IMR-90 (cell line): ENCODE results near the gene PRRC2B. TPM values are rescaled to one million over a fixed set of nuclear protein-coding genes. Genes with fewer than 3 reads are reported as not detected.

ENCODE experiments used
- ATAC-seq: fragments of 200-7000 bp; cut with Tn5 transposase; 2 replicates; pipeline ENCODE4 v1.9.1; 2020; ENCODE audit warnings: low read depth, mild to moderate bottlenecking, moderate library complexity
- BruUV-seq: library from RNA; stranded (reverse); fragments of 400-500 nt; replicated peaks from 2 replicates; lab custom pipeline; 2021; lab: Mats Ljungman, UMichigan
- CTCF ChIA-PET: fragments of 300-600 bp; formaldehyde crosslinking; extraction: SDS; loops from one replicate; lab custom pipeline; 2021; ENCODE audit warnings: antibody characterized with exemption; lab: Yijun Ruan, JAX
- POLR2A ChIA-PET: fragments of 300-600 bp; sonication (Branson Sonifier 250); formaldehyde crosslinking; loops from one replicate; lab custom pipeline; 2022; ENCODE audit warnings: antibody characterized with exemption; ENCODE audit not compliant: unreplicated experiment; lab: Charles Lee
- DNase-seq: peaks from one replicate; pipeline ENCODE4 v3.0.0; 2013
- H2AFZ ChIP-seq: replicated peaks from 2 replicates; pipeline ENCODE3; 2013; ENCODE audit warnings: low read length, mild to moderate bottlenecking; ENCODE audit not compliant: poor library complexity
- H2AK5ac ChIP-seq: 2 replicates; pipeline ENCODE4 v1.6.1; 2013; ENCODE audit warnings: low read depth, low read length, inconsistent platforms
- H2AK9ac ChIP-seq: replicated peaks from 2 replicates; pipeline ENCODE3; 2013; ENCODE audit warnings: mild to moderate bottlenecking, low read depth, low read length, moderate library complexity; ENCODE audit not compliant: poor library complexity
- H2BK120ac ChIP-seq: 2 replicates; pipeline ENCODE4 v1.6.1; 2013; ENCODE audit warnings: low read depth, low read length, inconsistent platforms
- H2BK15ac ChIP-seq: 3 replicates; pipeline ENCODE4 v1.6.1; 2013; ENCODE audit warnings: low read depth, low read length, inconsistent platforms
- H2BK20ac ChIP-seq: 2 replicates; pipeline ENCODE4 v1.6.1; 2013; ENCODE audit warnings: low read depth, mild to moderate bottlenecking, inconsistent platforms, low read length, moderate library complexity
- H2BK5ac ChIP-seq: 2 replicates; pipeline ENCODE4 v1.6.1; 2013; ENCODE audit warnings: mild to moderate bottlenecking, low read depth, low read length, inconsistent platforms; ENCODE audit not compliant: poor library complexity, severe bottlenecking
- H3K14ac ChIP-seq: replicated peaks from 2 replicates; pipeline ENCODE4 v1.6.1; 2013; ENCODE audit warnings: low read depth, low read length, inconsistent platforms
- H3K18ac ChIP-seq: 2 replicates; pipeline ENCODE4 v1.6.1; 2013; ENCODE audit warnings: low read depth, low read length, control low read depth
- H3K23ac ChIP-seq: 2 replicates; pipeline ENCODE4 v1.6.1; 2013; ENCODE audit warnings: low read depth, low read length, inconsistent platforms
- H3K27ac ChIP-seq: 2 replicates; pipeline ENCODE4 v1.5.1; 2013; ENCODE audit warnings: mild to moderate bottlenecking, control low read depth, low read length; ENCODE audit not compliant: insufficient read depth
- H3K27me3 ChIP-seq: 2 replicates; pipeline ENCODE4 v1.6.1; 2013; ENCODE audit warnings: low read length; ENCODE audit not compliant: control insufficient read depth, insufficient read depth
- H3K36me3 ChIP-seq: 2 replicates; pipeline ENCODE4 v1.6.1; 2013; ENCODE audit warnings: low read length, mixed read lengths; ENCODE audit not compliant: control insufficient read depth, insufficient read depth
- H3K4ac ChIP-seq: 2 replicates; pipeline ENCODE4 v1.6.1; 2013; ENCODE audit warnings: low read depth, low read length, inconsistent platforms
- H3K4me1 ChIP-seq: 2 replicates; pipeline ENCODE4 v1.6.1; 2013; ENCODE audit warnings: low read length, mixed read lengths; ENCODE audit not compliant: control insufficient read depth, insufficient read depth
- H3K4me2 ChIP-seq: 2 replicates; pipeline ENCODE4 v1.6.1; 2013; ENCODE audit warnings: low read depth, mild to moderate bottlenecking, control low read depth, low read length, moderate library complexity
- H3K4me3 ChIP-seq: 2 replicates; pipeline ENCODE4 v1.5.1; 2013; ENCODE audit warnings: low read depth, mild to moderate bottlenecking, control low read depth, low read length, moderate library complexity; ENCODE audit not compliant: insufficient read depth
- H3K56ac ChIP-seq: 2 replicates; pipeline ENCODE4 v1.6.1; 2013; ENCODE audit warnings: low read length, inconsistent platforms; ENCODE audit not compliant: insufficient read depth; ENCODE audit errors: extremely low read depth
- H3K79me1 ChIP-seq, 2 experiments: 2 replicates each; pipeline ENCODE4 v1.6.1; 2013; ENCODE audit warnings: low read length in 2 of 2, inconsistent platforms in 1 of 2, low read depth in 1 of 2
- H3K9ac ChIP-seq: 2 replicates; pipeline ENCODE4 v1.6.1; 2013; ENCODE audit warnings: low read depth, low read length, control low read depth
- H3K9me1 ChIP-seq: 2 replicates; pipeline ENCODE4 v1.6.1; 2013; ENCODE audit warnings: low read length, inconsistent platforms; ENCODE audit not compliant: insufficient read depth
- H3K9me3 ChIP-seq: 2 replicates; pipeline ENCODE4 v1.6.1; 2013; ENCODE audit warnings: low read length; ENCODE audit not compliant: control insufficient read depth, insufficient read depth
- H4K20me1 ChIP-seq: 2 replicates; pipeline ENCODE4 v1.6.1; 2013; ENCODE audit warnings: low read length, inconsistent platforms; ENCODE audit not compliant: insufficient read depth
- H4K5ac ChIP-seq: 2 replicates; pipeline ENCODE4 v1.6.1; 2013; ENCODE audit warnings: mild to moderate bottlenecking, low read depth, low read length, control low read depth
- H4K8ac ChIP-seq, 2 experiments: 2 replicates each; pipeline ENCODE4 v1.6.1; 2013; ENCODE audit warnings: low read depth in 2 of 2, low read length in 2 of 2, control low read depth in 1 of 2, inconsistent platforms in 1 of 2
- H4K91ac ChIP-seq: 2 replicates; pipeline ENCODE4 v1.6.1; 2013; ENCODE audit warnings: low read depth, low read length, inconsistent platforms; ENCODE audit not compliant: insufficient read depth
- BHLHE40 ChIP-seq: fragments of 150-350 bp; IDR thresholded peaks from 2 replicates; pipeline ENCODE4 v1.6.1; 2016; ENCODE audit warnings: mild to moderate bottlenecking, low read depth, low read length
- CEBPB ChIP-seq: IDR thresholded peaks from 2 replicates; pipeline ENCODE4 v1.6.1; 2012; ENCODE audit warnings: low read depth, low read length, improper control_type of control experiment
- WGBS, 2 experiments: methylation state at CpG; one replicate each; pipeline versions ENCODE4 v1.1.5 to v1.1.7; 2013; ENCODE audit warnings: missing lambda C conversion rate in 2 of 2; ENCODE audit not compliant: insufficient read length in 1 of 2; ENCODE audit errors: extremely low coverage in 2 of 2; 5-methylcytosine and 5-hydroxymethylcytosine counted together
- dilution Hi-C: fragments of 300-500 bp; cut with HindIII; formaldehyde crosslinking; loops from one replicate; pipeline ENCODE4 v1.14.3; 2018; ENCODE audit warnings: low sequenced_read_pairs; ENCODE audit not compliant: unreplicated experiment
- in situ Hi-C: fragments of 300-500 bp; cut with MboI; formaldehyde crosslinking; loops from 3 replicates; pipeline ENCODE4 v1.14.3; 2019; ENCODE audit warnings: low sequenced_read_pairs, inconsistent platforms, mixed read lengths
- intact Hi-C: fragments of 100-400 bp; cut with micrococcal nuclease; formaldehyde crosslinking; loops from 2 replicates; pipeline ENCODE4 v1.10.0; 2022
- polyA plus RNA-seq, 3 experiments: library from polyadenylated mRNA; depleted of rRNA; stranded (reverse); fragments of >200 nt; gene quantifications; 2 replicates each; pipeline ENCODE4 v1.2.3, GENCODE V29; 2012; ENCODE audit warnings: low replicate concordance in 1 of 3
- total RNA-seq: library from RNA; depleted of rRNA; stranded (reverse); fragments of >200 nt; gene quantifications from 2 replicates; pipeline ENCODE4 v1.2.3, GENCODE V29; 2012

The PRRC2B gene
- total and polyA plus RNA-seq, 2 of the 4 experiments (the other 2 are of a cell fraction) = 19.4 to 39.1 TPM

- Histone ChIP-seq H3K9me3 (no peaks in the 10 kb centered on the region), H3K79me1 (peaks cover 0 to 79% of the 10 kb centered on the region in 2 experiments; a peak in 3 of 4 replicates), H3K56ac (no peak overlapping the region), H2AK5ac (0 out of 2 replicates have a peak overlapping the region, but pooled peaks have one; percentile 69), H3K9ac (no peak overlapping the region), H4K8ac (0 out of 4 replicates have a peak overlapping the region, but pooled peaks of 1 of the 2 experiments have one; percentile 17), H3K4ac (0 out of 2 replicates have a peak overlapping the region, but pooled peaks have one; percentile 2), H3K18ac (no peak overlapping the region), H3K4me1 (peaks cover 38% of the 10 kb centered on the region), H2BK15ac (no peak overlapping the region), H3K36me3 (peaks cover 5% of the 10 kb centered on the region), H2AK9ac (no peak overlapping the region), H2BK5ac (peak overlapping the region; percentile 1), H3K4me3 (no peak overlapping the region), H3K23ac (0 out of 2 replicates have a peak overlapping the region, but pooled peaks have one; percentile 7), H4K5ac (no peak overlapping the region), H4K91ac (no peak overlapping the region), H3K27ac (no peak overlapping the region), H3K4me2 (peak overlapping the region; percentile 8; the same call in 1 of the 2 replicates), H2AFZ (no peak overlapping the region), H3K9me1 (peaks cover 42% of the 10 kb centered on the region), H4K20me1 (peaks cover 98% of the 10 kb centered on the region), H3K14ac (peak overlapping the region; percentile 18; the same call in 1 of the 2 replicates), H2BK20ac (no peak overlapping the region), H3K27me3 (no peaks in the 10 kb centered on the region), H2BK120ac (no peak overlapping the region; the same call in 1 of the 2 replicates)
- ATAC-seq (no peak), DNase-seq (no peak)
- dilution Hi-C loops (no loop called here), intact Hi-C loops (loop anchor here (5.0 kb wide), 1 partner anchor 65 kb away; no protein-coding TSS in a partner anchor), in situ Hi-C loops (no loop called here)
- no CpG with 5 or more reads among the region's 13 CpGs for WGBS, 2 experiments
- BruUV-seq = no TSS peak
- peak; percentile 18; the same call in 1 of the 2 replicates for TF ChIP-seq CEBPB
- TF ChIP-seq BHLHE40 = no peak
- CTCF ChIA-PET = interaction anchor here (1.3 kb wide), 1 partner anchor 15 kb away, joined by 5 read pairs; no protein-coding TSS in a partner anchor
- POLR2A ChIA-PET = no interaction called here
Measured at GRCh38 chr9:131417264-131418142, 23.6 kb downstream of the PRRC2B start.
